Sigmoid colon (tissue), 4 donors: ENCODE data around the gene TRIM37.

ENCODE experiments used
- CTCF ChIP-seq, 4 experiments: fragments of 450-650 bp in 3 of 4; fragments of 200-600 bp in 1 of 4; IDR thresholded peaks; one replicate each; pipeline ENCODE4 v1.5.1; 2016 to 2019; ENCODE audit warnings: antibody characterized with exemption in 4 of 4, mild to moderate bottlenecking in 3 of 4, moderate library complexity in 2 of 4
- EP300 ChIP-seq, 4 donors: sonication (generic); formaldehyde crosslinking; IDR thresholded peaks; one replicate each; pipeline ENCODE4 v1.6.1; 2017; ENCODE audit warnings: antibody characterized with exemption in 4 of 4
- POLR2A ChIP-seq, 2 donors: fragments of 450-650 bp; IDR thresholded peaks; one replicate each; pipeline ENCODE4 v1.6.1; 2016; ENCODE audit warnings: antibody characterized with exemption in 2 of 2, mild to moderate bottlenecking in 2 of 2, moderate library complexity in 2 of 2
- POLR2AphosphoS5 ChIP-seq, 4 donors: sonication (generic); formaldehyde crosslinking; IDR thresholded peaks; one replicate each; pipeline ENCODE4 v1.6.1; 2017; ENCODE audit warnings: antibody characterized with exemption in 4 of 4

GRCh38 chr17:59152925-59153324 is 46.2 kb upstream of the TRIM37 start:
- TF ChIP-seq POLR2AphosphoS5 (IDR thresholded peaks at IDR 0.05) (no peak), CTCF (IDR thresholded peaks at IDR 0.05) (no peak), POLR2A (IDR thresholded peaks at IDR 0.05) (no peak), EP300 (IDR thresholded peaks at IDR 0.05) (no peak)
